HFFc6 (cell line): ENCODE measurements around the gene DDHD1. TPM values are rescaled to one million over a fixed set of nuclear protein-coding genes. Genes with fewer than 3 reads are reported as not detected.

Experiments
- DNase-seq: peaks from one replicate; pipeline ENCODE4 v3.0.0-alpha.2; 2018
- H3K27ac Mint-ChIP-seq: 2 replicates; pipeline ENCODE4 v1.8.0; 2020; ENCODE audit warnings: mild to moderate bottlenecking, mixed read lengths
- H3K27me3 Mint-ChIP-seq: 2 replicates; pipeline ENCODE4 v1.8.0; 2021; ENCODE audit warnings: mild to moderate bottlenecking, moderate library complexity, mixed read lengths; ENCODE audit not compliant: insufficient read depth
- H3K36me3 Mint-ChIP-seq: 2 replicates; pipeline ENCODE4 v1.8.0; 2021; ENCODE audit warnings: low read depth, mixed read lengths
- H3K4me1 Mint-ChIP-seq: 2 replicates; pipeline ENCODE4 v1.8.0; 2020; ENCODE audit warnings: low read depth, mixed read lengths
- H3K4me3 Mint-ChIP-seq: 2 replicates; pipeline ENCODE4 v1.8.0; 2020; ENCODE audit warnings: mild to moderate bottlenecking, moderate library complexity, mixed read lengths
- H3K9me3 Mint-ChIP-seq: 2 replicates; pipeline ENCODE4 v1.8.0; 2020; ENCODE audit warnings: mild to moderate bottlenecking, mixed read lengths
- CTCF ChIP-seq: fragments of 200-600 bp; sonication (generic); IDR thresholded peaks from 2 replicates; pipeline ENCODE4 v1.5.0; 2021; ENCODE audit warnings: antibody characterized with exemption, mild to moderate bottlenecking
- total RNA-seq, 6 experiments: library from RNA; stranded (reverse); fragmentation: NEBNext Ultra II Directional; extraction: Animal tissue kit (Norgen Biotek cat#: 25700); gene quantifications; 2 replicates in 1 of 6; 3 replicates in 5 of 6; pipeline ENCODE4 v1.2.3, GENCODE V29; 2021

Gene DDHD1
- total RNA-seq, 6 experiments from 2014 or later, result 9.1 to 10.7 (median 9.7) TPM

- TF ChIP-seq CTCF, result no peak
- Mint-ChIP-seq H3K4me3 (peak overlapping the region; percentile 72), H3K27ac (peak overlapping the region; percentile 67), H3K9me3 (no peaks in the 10 kb centered on the region), H3K27me3 (peaks cover 1% of the 10 kb centered on the region; the same call in 1 of the 2 replicates), H3K36me3 (peaks cover 21% of the 10 kb centered on the region), H3K4me1 (peaks cover 72% of the 10 kb centered on the region)
- no peak for DNase-seq
Measured at GRCh38 chr14:53043027-53043581, 110.0 kb downstream of the DDHD1 start.

GRCh38 chr14:53042480-53042879, 110.6 kb downstream of the DDHD1 start:
- TF ChIP-seq CTCF, result no peak
- peaks cover 27% of the 10 kb centered on the region for H3K36me3 Mint-ChIP-seq
- DNase-seq, result no peak
- H3K27me3 Mint-ChIP-seq, result peaks cover 1% of the 10 kb centered on the region; the same call in 1 of the 2 replicates
- no peaks in the 10 kb centered on the region for H3K9me3 Mint-ChIP-seq
- H3K4me3 Mint-ChIP-seq, result peak overlapping the region; percentile 72
- H3K4me1 Mint-ChIP-seq, result peaks cover 66% of the 10 kb centered on the region
- peak overlapping the region; percentile 67 for H3K27ac Mint-ChIP-seq

- no peaks in the 10 kb centered on the region for H3K9me3 Mint-ChIP-seq
- no peak overlapping the region for H3K4me3 Mint-ChIP-seq
- H3K27me3 Mint-ChIP-seq, result peaks cover 1% of the 10 kb centered on the region; the same call in 1 of the 2 replicates
- peaks cover 57% of the 10 kb centered on the region for H3K4me1 Mint-ChIP-seq
- no peak for DNase-seq
- H3K36me3 Mint-ChIP-seq, result peaks cover 32% of the 10 kb centered on the region
- H3K27ac Mint-ChIP-seq, result no peak overlapping the region
- TF ChIP-seq CTCF, result no peak
Measured at GRCh38 chr14:53041067-53041466, 112.1 kb downstream of the DDHD1 start.

GRCh38 chr14:53038629-53039028, 114.5 kb downstream of the DDHD1 start:
- H3K4me1 Mint-ChIP-seq, result peaks cover 50% of the 10 kb centered on the region
- no peak overlapping the region for H3K4me3 Mint-ChIP-seq
- H3K27me3 Mint-ChIP-seq, result peaks cover 1% of the 10 kb centered on the region; the same call in 1 of the 2 replicates
- H3K36me3 Mint-ChIP-seq, result peaks cover 32% of the 10 kb centered on the region
- DNase-seq, result no peak
- H3K9me3 Mint-ChIP-seq, result no peaks in the 10 kb centered on the region
- no peak for TF ChIP-seq CTCF
- no peak overlapping the region for H3K27ac Mint-ChIP-seq

- no peak for TF ChIP-seq CTCF
- no peak for DNase-seq
- Mint-ChIP-seq H3K4me3 (no peak overlapping the region), H3K4me1 (peaks cover 49% of the 10 kb centered on the region), H3K27me3 (peaks cover 1% of the 10 kb centered on the region; the same call in 1 of the 2 replicates), H3K27ac (no peak overlapping the region), H3K36me3 (peaks cover 32% of the 10 kb centered on the region), H3K9me3 (no peaks in the 10 kb centered on the region)
Measured at GRCh38 chr14:53037016-53037415, 116.1 kb downstream of the DDHD1 start.
